ENCODE results near the gene CCND2.

GRCh38 chr12:4277857-4278256 lies 4.3 kb downstream of the CCND2 start:
- TF ChIP-seq POLR2A (IDR thresholded peaks at IDR 0.05) (no peak), CTCF (IDR thresholded peaks at IDR 0.05) (no peak)
